A549 (cell line): Measurements from ENCODE around the gene AIG1.

ENCODE experiments used
- CBX2 ChIP-seq: fragments of 200-600 bp; sonication (generic); IDR thresholded peaks from 2 replicates; pipeline ENCODE4 v1.6.1; 2016; ENCODE audit warnings: low read depth, mild to moderate bottlenecking, borderline replicate concordance
- CBX8 ChIP-seq: fragments of 200-600 bp; sonication (generic); IDR thresholded peaks from 2 replicates; pipeline ENCODE4 v1.6.1; 2016
- CTCF ChIP-seq: fragments of >200 bp; sonication (Bioruptor Twin); formaldehyde crosslinking; IDR thresholded peaks from 3 replicates; pipeline ENCODE4 v1.5.1; 2016
- EP300 ChIP-seq, 2 experiments: fragments of >200 bp; sonication (Bioruptor Twin); formaldehyde crosslinking; IDR thresholded peaks; 2 replicates in 1 of 2; 3 replicates in 1 of 2; pipeline ENCODE4 v1.6.1; 2016 to 2017
- HMGXB4 ChIP-seq: fragments of 250-450 bp; sonication (Bioruptor Pico); IDR thresholded peaks from 2 replicates; pipeline ENCODE4 v1.5.0; 2021; ENCODE audit warnings: mild to moderate bottlenecking, moderate library complexity, borderline replicate concordance
- MAX ChIP-seq: IDR thresholded peaks from 2 replicates; pipeline ENCODE4 v1.6.1; 2012
- MYC ChIP-seq: IDR thresholded peaks from 2 replicates; pipeline ENCODE4 v1.6.1; 2012; ENCODE audit warnings: mild to moderate bottlenecking, inconsistent platforms, low read length, improper control_type of control experiment, borderline replicate concordance
- PBX3 ChIP-seq: IDR thresholded peaks from 2 replicates; pipeline ENCODE4 v1.6.1; 2012
- POLR2A ChIP-seq: IDR thresholded peaks from 2 replicates; pipeline ENCODE4 v1.6.1; 2012; ENCODE audit warnings: mild to moderate bottlenecking, low read length
- RAD21 ChIP-seq, 2 experiments: fragments of >200 bp in 1 of 2; sonication (Bioruptor Twin) in 1 of 2; formaldehyde crosslinking in 1 of 2; IDR thresholded peaks in 1 of 2; conservative IDR thresholded peaks in 1 of 2; 2 replicates in 1 of 2; 3 replicates in 1 of 2; pipeline ENCODE4 v1.6.1; 2012 to 2018; ENCODE audit warnings: inconsistent platforms in 1 of 2
- USF2 ChIP-seq: fragments of 450-650 bp; IDR thresholded peaks from 2 replicates; pipeline ENCODE4 v1.6.1; 2014; ENCODE audit warnings: antibody characterized with exemption
- ZFP36 ChIP-seq: fragments of 450-650 bp; IDR thresholded peaks from 2 replicates; pipeline ENCODE4 v1.6.1; 2014; ENCODE audit warnings: borderline replicate concordance; ENCODE audit not compliant: partially characterized antibody

- TF ChIP-seq USF2 (no peak), CTCF (no peak), CBX8 (no peak), PBX3 (no peak), POLR2A (no peak), EP300 (IDR thresholded peaks at IDR 0.05) (no peak), ZFP36 (no peak), RAD21 (conservative IDR thresholded peaks at IDR 0.05 in 1 of 2, IDR thresholded peaks at IDR 0.05 in 1 of 2) (no peak), MYC (no peak), CBX2 (no peak), HMGXB4 (CRISPR knock-in tag) (no peak), MAX (no peak)
Observed at GRCh38 chr6:143374014-143374413, 313.3 kb downstream of the AIG1 start.
